ENCODE results near the gene ITGA11. TPM values are rescaled to one million over a fixed set of nuclear protein-coding genes. Genes with fewer than 3 reads are reported as not detected.

The ITGA11 gene
- total and polyA plus RNA-seq, 12 donors, result 1.4 to 25.9 (median 12.3) TPM

DNA sequence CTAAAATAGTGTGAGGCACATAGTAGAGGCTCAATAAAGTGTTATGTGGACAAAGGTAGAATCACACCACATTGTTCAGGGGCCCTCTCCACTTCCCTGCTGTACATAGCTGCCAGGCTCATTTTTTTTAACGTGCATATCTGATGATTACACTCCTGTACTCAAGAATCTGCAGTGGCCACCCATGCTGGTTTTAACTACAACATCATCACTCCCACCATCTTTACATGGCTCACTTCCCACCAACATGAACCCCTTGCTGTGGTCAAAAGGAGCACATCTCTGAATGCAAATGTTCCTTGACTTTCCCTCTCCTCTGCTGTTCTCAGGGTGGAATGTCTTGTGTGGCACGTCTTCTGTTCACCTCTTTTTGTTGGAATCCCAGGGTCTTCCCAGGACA, 77.7 kb downstream of the ITGA11 start:
- Histone ChIP-seq H3K4me3 (no peak overlapping the region), H3K27me3 (no peaks in the 10 kb centered on the region), H3K27ac (peak overlapping the region in 2 of 10 donors; percentile 21 to 34), H3K9me3 (peaks cover 0 to 12% (median 0%) of the 10 kb centered on the region in 11 donors), H3K36me3 (peaks cover 0 to 21% (median 2%) of the 10 kb centered on the region in 9 donors), H3K4me1 (peaks cover 0 to 27% (median 12%) of the 10 kb centered on the region in 9 donors)
- 88 to 90% methylated on average over 2 of the region's 2 CpGs for WGBS, 2 donors
- intact Hi-C loops (cut with DNase I), result no loop called here
- TF ChIP-seq, protein P1, sequence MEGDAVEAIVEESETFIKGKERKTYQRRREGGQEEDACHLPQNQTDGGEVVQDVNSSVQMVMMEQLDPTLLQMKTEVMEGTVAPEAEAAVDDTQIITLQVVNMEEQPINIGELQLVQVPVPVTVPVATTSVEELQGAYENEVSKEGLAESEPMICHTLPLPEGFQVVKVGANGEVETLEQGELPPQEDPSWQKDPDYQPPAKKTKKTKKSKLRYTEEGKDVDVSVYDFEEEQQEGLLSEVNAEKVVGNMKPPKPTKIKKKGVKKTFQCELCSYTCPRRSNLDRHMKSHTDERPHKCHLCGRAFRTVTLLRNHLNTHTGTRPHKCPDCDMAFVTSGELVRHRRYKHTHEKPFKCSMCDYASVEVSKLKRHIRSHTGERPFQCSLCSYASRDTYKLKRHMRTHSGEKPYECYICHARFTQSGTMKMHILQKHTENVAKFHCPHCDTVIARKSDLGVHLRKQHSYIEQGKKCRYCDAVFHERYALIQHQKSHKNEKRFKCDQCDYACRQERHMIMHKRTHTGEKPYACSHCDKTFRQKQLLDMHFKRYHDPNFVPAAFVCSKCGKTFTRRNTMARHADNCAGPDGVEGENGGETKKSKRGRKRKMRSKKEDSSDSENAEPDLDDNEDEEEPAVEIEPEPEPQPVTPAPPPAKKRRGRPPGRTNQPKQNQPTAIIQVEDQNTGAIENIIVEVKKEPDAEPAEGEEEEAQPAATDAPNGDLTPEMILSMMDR (IDR thresholded peaks at IDR 0.05), result no peak
- no peak for ATAC-seq
- DNase-seq, result no peak

DNA sequence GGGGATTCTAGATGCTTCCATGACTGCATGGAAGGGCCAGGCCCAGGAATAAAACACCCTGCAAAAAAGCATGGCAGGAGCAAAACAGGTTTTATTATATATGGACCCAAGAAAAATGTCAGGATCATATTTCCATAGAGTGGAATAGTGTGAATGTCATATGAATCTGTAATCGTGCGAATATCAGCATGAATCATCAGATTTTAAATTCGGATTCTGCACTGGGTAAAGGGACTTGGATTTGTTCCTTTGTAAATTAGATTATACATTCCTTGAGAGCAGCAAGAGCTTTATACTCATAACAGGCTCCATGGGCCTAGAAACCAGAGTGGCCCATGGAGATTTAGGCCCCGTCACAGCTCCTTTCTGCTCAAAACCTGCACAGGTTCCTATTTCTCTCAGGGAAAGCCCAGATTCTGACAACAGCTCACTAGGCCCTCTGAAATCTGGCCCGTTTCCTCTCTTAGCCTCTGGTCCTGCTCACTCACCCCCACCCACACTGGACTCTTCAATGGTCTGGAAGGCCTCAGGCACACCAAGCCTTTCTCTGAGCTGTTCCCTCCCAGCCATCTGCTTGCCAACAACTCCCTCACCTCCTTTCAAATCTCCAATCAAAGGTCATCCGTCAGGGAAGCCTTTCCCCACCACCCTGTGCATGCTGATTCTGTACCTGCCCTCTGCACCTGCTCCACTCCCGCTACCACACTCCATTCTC, 78.4 kb downstream of the ITGA11 start:
- ATAC-seq (peak in 5 of 8 donors; percentile 43 to 79 (median 66)), DNase-seq (no peak)
- Histone ChIP-seq H3K27me3 (no peaks in the 10 kb centered on the region), H3K36me3 (peaks cover 0 to 21% (median 2%) of the 10 kb centered on the region in 9 donors), H3K4me3 (no peak overlapping the region), H3K4me1 (peaks cover 0 to 34% (median 12%) of the 10 kb centered on the region in 9 donors), H3K27ac (peak overlapping the region in 9 of 10 donors; percentile 9 to 87 (median 42)), H3K9me3 (peaks cover 0 to 12% (median 0%) of the 10 kb centered on the region in 11 donors)
- intact Hi-C loops (cut with DNase I), result no loop called here
- WGBS, 2 donors, result 79 to 80% methylated on average over 7 of the region's 7 CpGs
- TF ChIP-seq, protein P1 (IDR thresholded peaks at IDR 0.05), result no peak

DNA sequence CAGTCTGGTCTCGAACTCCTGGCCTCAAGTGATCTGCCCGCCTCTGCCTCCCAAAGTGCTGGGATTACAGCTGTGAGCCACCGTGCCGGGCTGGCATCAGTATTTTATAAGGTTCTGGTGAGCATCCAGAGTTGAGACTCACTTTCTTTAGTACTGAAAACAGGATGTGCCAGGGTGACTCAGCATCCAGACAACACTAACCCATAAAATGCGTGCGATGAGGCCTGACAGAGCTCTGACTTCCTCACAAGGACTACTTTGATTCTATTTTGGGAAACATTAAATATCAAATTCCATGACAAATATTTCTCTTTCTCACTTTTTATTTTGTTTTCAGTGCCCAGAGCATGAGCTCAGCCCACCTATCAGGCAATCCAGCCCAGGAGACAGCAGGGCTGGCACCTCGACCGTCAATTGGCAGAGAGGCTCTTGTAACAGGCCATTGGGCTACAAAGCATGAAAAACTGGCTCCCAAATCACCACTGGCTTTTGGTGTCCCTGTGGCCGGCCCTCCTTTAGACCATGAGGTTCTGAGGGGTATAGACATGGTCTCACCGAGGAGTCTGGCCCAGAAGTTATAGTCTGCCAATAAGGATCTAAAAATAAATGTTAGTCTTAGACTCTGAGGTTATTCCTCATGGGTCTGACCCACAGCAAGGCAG, 79.4 kb downstream of the ITGA11 start:
- WGBS, 2 donors, result 59 to 69% methylated on average over 10 of the region's 10 CpGs
- Histone ChIP-seq H3K27ac (peak overlapping the region in 9 of 10 donors; percentile 1 to 87 (median 45)), H3K4me1 (peaks cover 0 to 41% (median 16%) of the 10 kb centered on the region in 9 donors), H3K9me3 (peaks cover 0 to 11% (median 0%) of the 10 kb centered on the region in 11 donors), H3K27me3 (no peaks in the 10 kb centered on the region), H3K36me3 (peaks cover 0 to 22% (median 2%) of the 10 kb centered on the region in 9 donors), H3K4me3 (no peak overlapping the region)
- TF ChIP-seq, protein P1 (IDR thresholded peaks at IDR 0.05), result no peak
- DNase-seq, result no peak
- intact Hi-C loops (cut with DNase I), result no loop called here
- peak in 6 of 8 donors; percentile 21 to 58 (median 54) for ATAC-seq

DNA sequence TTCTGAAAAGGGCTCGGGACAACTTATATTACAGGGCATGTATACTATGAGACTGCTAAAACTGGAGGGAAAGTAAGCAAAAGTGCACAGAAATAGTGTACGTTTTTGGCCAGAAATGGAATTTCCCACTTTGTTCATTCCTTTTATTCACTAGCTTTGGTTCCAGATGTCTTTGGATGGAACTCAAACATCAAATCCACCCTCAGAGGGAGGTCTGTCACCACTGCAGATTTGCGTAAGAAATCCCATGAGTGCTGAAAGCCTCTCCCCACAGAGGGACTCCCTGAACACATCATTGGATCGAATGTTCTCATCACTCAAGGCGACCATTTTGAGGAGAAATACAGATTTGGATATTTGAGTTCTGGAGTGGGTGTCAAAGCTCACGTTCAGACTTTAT, 82.8 kb downstream of the ITGA11 start:
- Histone ChIP-seq H3K36me3 (peaks cover 0 to 22% (median 0%) of the 10 kb centered on the region in 9 donors), H3K27ac (no peak overlapping the region), H3K4me3 (no peak overlapping the region), H3K27me3 (no peaks in the 10 kb centered on the region), H3K9me3 (no peaks in the 10 kb centered on the region), H3K4me1 (peaks cover 0 to 35% (median 16%) of the 10 kb centered on the region in 9 donors)
- intact Hi-C loops (cut with DNase I), result no loop called here
- TF ChIP-seq, protein P1 (IDR thresholded peaks at IDR 0.05), result no peak
- WGBS, 2 donors, result 66 to 73% methylated on average over 6 of the region's 6 CpGs
- DNase-seq, result no peak
- peak in 1 of 8 donors; percentile 26 for ATAC-seq
